Stimulated activated CD8-positive, alpha-beta memory T cell treated with anti-CD3 and anti-CD28 coated beads, Interleukin-2, amount 100 ng/mL, for 1 hour (primary cell): ENCODE results near the gene RPL3.

Source experiments
- DNase-seq, 2 donors: peaks; one replicate each; pipeline ENCODE4 v3.0.0-alpha.2; 2020; ENCODE audit warnings: low read depth in 2 of 2

RPL3 gene

GRCh38 chr22:39263626-39264348 lies 55.6 kb downstream of the RPL3 start:
- DNase-seq = no peak
